Testis (tissue), 2 donors: ENCODE data around the gene SLC9A3.

Source experiments
- POLR2A ChIP-seq: fragments of 450-650 bp; IDR thresholded peaks from one replicate; pipeline ENCODE4 v1.6.1; 2017; ENCODE audit warnings: antibody characterized with exemption, mild to moderate bottlenecking, moderate library complexity
- TF ChIP-seq, protein P1 (sequence below), 3 experiments: fragments of 450-650 bp in 2 of 3; fragments of 200-600 bp in 1 of 3; sonication (generic) in 1 of 3; IDR thresholded peaks; one replicate each; pipeline ENCODE4 v1.5.1; 2016 to 2019; ENCODE audit warnings: antibody characterized with exemption in 3 of 3, mild to moderate bottlenecking in 2 of 3, moderate library complexity in 1 of 3

DNA sequence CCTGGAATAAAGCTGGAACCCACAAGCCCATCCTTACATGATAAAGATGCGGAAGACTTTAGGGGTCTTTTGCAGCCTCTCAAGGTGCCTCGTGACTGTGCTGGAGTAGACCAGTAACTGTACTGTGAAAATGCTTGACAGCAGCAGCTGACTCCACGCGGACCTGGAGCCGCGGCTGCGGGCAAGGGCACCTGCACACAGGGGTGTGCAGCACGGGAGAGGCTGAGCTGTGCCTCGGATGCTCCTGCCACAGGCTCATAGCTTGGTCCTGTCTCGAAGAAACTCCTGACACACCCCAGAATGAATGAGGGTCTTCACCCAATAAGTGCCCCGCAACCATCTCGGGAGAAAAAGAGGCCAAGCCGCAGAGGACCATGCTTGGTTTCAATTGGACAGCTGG lies 47.5 kb upstream of the SLC9A3 start:
- TF ChIP-seq, protein P1, sequence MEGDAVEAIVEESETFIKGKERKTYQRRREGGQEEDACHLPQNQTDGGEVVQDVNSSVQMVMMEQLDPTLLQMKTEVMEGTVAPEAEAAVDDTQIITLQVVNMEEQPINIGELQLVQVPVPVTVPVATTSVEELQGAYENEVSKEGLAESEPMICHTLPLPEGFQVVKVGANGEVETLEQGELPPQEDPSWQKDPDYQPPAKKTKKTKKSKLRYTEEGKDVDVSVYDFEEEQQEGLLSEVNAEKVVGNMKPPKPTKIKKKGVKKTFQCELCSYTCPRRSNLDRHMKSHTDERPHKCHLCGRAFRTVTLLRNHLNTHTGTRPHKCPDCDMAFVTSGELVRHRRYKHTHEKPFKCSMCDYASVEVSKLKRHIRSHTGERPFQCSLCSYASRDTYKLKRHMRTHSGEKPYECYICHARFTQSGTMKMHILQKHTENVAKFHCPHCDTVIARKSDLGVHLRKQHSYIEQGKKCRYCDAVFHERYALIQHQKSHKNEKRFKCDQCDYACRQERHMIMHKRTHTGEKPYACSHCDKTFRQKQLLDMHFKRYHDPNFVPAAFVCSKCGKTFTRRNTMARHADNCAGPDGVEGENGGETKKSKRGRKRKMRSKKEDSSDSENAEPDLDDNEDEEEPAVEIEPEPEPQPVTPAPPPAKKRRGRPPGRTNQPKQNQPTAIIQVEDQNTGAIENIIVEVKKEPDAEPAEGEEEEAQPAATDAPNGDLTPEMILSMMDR (IDR thresholded peaks at IDR 0.05), result no peak
- TF ChIP-seq POLR2A, result no peak
